Glomerular endothelial cell (primary cell): ENCODE data around the gene CDC23. TPM values are rescaled to one million over a fixed set of nuclear protein-coding genes. Genes with fewer than 3 reads are reported as not detected.
"Not testable (repeated sequence)": the region's sequence is repeated elsewhere in the genome, so short reads cannot be mapped to it uniquely, and the experiment has no call there.

Experiments used
- DNase-seq: peaks from one replicate; pipeline ENCODE4 v3.0.0-alpha.2; 2011; ENCODE audit warnings: low read depth, low spot score; ENCODE audit errors: extremely low read depth
- total RNA-seq: library from RNA; depleted of rRNA; stranded (reverse); fragments of >200 nt; gene quantifications from 2 replicates; pipeline ENCODE4 v1.2.3, GENCODE V29; 2015

Gene CDC23
- total RNA-seq, 1 donor from 2014 or later: 24.9 TPM

GRCh38 chr5:138223532-138223931 lies 10.4 kb upstream of the CDC23 start:
- no peak for DNase-seq

GRCh38 chr5:138216799-138217198 lies 3.7 kb upstream of the CDC23 start:
- no peak for DNase-seq

- no peak for DNase-seq
Observed at GRCh38 chr5:138212828-138213160, 329 bp downstream of the CDC23 start.

GRCh38 chr5:138210985-138211384 lies 2.1 kb downstream of the CDC23 start:
- no peak for DNase-seq

- not testable (repeated sequence) for DNase-seq
Observed at GRCh38 chr5:138193859-138194258, 19.3 kb downstream of the CDC23 start.

- no peak for DNase-seq
Observed at GRCh38 chr5:138192826-138193225, 20.3 kb downstream of the CDC23 start.

GRCh38 chr5:138188626-138189025 lies 24.5 kb downstream of the CDC23 start:
- DNase-seq: no peak

- DNase-seq: no peak
Observed at GRCh38 chr5:138186002-138186447, 27.1 kb downstream of the CDC23 start.

- no peak for DNase-seq
Observed at GRCh38 chr5:138182808-138183207, 30.3 kb downstream of the CDC23 start.

GRCh38 chr5:138180841-138181240 lies 32.3 kb downstream of the CDC23 start:
- no peak for DNase-seq

GRCh38 chr5:138180183-138180782 lies 32.8 kb downstream of the CDC23 start:
- peak; percentile 33 for DNase-seq

- no peak for DNase-seq
Observed at GRCh38 chr5:138179277-138179857, 33.8 kb downstream of the CDC23 start.

- peak; percentile 96 for DNase-seq
Observed at GRCh38 chr5:138178516-138179276, 34.4 kb downstream of the CDC23 start, which contains the start of the genes BRD8 and KIF20A. TSS of gene BRD8 (minus strand) at chr5:138178630. CDS start at chr5:138178614, 16 bp downstream. TSS of gene KIF20A (plus strand) at chr5:138179112. CDS start at chr5:138179681, 569 bp downstream.

- peak; percentile 10 for DNase-seq
Observed at GRCh38 chr5:138177941-138178515, 35.1 kb downstream of the CDC23 start.

GRCh38 chr5:138170299-138170698 lies 42.8 kb downstream of the CDC23 start:
- DNase-seq: no peak

- DNase-seq: no peak
Observed at GRCh38 chr5:138169124-138169523, 44.0 kb downstream of the CDC23 start.

- DNase-seq: no peak
Observed at GRCh38 chr5:138163721-138164120, 49.4 kb downstream of the CDC23 start.

- DNase-seq: no peak
Observed at GRCh38 chr5:138160706-138161105, 52.4 kb downstream of the CDC23 start.

- no peak for DNase-seq
Observed at GRCh38 chr5:138159666-138160065, 53.5 kb downstream of the CDC23 start.

GRCh38 chr5:138157626-138158025 lies 55.5 kb downstream of the CDC23 start:
- DNase-seq: no peak

GRCh38 chr5:138155977-138156376 lies 57.1 kb downstream of the CDC23 start:
- DNase-seq: not testable (repeated sequence)
